GM12872 (cell line): ENCODE data around the gene ITFG1.

Source experiments
- TF ChIP-seq, protein P1 (sequence below): IDR thresholded peaks from 3 replicates; pipeline ENCODE4 v1.5.1; 2011; ENCODE audit warnings: low read depth, mild to moderate bottlenecking, low read length, moderate library complexity; ENCODE audit not compliant: insufficient read depth

The ITFG1 gene

DNA sequence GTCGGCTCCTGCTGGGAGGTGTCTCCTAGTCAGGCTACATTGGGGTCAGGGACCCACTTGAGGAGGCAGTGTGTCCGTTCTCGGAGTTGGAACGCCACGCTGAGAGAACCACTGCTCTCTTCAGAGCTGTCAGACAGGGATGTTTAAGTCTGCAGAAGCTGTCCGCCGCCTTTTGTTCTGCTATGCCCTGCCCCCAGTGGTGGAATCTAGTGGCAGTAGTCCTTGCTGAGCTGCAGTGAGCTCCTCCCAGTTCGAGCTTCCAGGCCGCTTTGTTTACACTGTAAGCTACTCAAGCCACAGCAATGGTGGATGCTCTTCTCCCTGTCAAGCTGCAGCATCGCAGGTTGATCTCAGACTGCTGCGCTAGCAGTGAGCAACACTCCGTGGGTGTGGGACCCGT, 36.0 kb downstream of the ITFG1 start:
- TF ChIP-seq, protein P1, sequence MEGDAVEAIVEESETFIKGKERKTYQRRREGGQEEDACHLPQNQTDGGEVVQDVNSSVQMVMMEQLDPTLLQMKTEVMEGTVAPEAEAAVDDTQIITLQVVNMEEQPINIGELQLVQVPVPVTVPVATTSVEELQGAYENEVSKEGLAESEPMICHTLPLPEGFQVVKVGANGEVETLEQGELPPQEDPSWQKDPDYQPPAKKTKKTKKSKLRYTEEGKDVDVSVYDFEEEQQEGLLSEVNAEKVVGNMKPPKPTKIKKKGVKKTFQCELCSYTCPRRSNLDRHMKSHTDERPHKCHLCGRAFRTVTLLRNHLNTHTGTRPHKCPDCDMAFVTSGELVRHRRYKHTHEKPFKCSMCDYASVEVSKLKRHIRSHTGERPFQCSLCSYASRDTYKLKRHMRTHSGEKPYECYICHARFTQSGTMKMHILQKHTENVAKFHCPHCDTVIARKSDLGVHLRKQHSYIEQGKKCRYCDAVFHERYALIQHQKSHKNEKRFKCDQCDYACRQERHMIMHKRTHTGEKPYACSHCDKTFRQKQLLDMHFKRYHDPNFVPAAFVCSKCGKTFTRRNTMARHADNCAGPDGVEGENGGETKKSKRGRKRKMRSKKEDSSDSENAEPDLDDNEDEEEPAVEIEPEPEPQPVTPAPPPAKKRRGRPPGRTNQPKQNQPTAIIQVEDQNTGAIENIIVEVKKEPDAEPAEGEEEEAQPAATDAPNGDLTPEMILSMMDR: no peak

DNA sequence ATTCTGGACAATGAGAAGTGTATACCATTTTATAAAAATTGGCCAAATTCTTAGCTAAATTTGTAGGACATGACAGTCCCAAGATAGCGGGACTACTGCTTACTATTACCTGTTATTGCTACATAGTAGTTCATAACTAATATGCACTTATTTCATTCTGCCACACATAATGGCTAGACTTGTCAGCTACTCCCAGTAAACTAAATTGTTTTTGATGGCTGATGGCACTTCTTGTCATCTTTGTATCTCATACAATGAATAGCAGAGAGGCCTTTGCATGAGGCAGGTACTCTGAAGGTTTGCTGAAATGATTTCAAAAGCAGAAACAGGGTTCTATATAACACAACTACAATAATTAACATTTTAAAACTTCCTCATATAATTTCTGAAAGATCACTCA, 44.0 kb downstream of the ITFG1 start:
- TF ChIP-seq, protein P1: no peak

DNA sequence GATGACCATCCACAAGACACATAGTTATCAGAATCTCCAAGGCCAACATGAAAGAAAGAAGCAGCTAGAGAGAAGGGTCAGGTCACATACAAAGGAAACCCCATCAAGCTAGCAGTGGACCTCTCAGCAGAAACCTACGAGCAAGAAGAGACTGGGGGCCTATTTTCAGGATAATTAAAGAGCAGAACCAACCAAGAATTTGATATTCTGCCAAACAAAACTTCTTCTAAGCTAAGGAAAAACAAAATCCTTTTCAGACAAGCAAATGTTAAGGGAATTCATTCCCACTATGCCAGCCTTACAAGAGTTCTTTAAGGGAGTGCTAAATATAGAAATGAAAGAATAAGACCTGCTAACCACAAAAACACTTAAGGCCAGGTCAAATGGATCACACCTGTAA, 47.8 kb downstream of the ITFG1 start:
- TF ChIP-seq, protein P1: no peak

DNA sequence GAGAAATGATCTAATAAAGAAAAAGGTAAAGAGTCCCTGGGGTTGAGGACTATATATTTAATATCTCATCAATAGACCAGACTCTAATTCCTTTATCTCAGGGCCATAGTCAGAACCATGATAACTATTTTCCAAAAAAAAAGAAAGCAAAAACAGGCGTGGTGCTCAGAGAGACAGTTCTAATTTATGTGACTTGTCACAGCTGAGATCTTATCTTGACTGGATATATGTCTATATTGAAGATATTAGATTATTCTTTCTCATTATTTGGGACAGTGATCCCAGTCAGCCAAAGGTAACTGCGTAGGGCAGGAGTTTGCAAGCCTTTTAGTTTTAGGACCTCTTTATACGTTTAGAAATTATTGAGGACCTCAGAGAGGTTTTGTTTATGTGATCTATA, 52.4 kb downstream of the ITFG1 start:
- TF ChIP-seq, protein P1: no peak

DNA sequence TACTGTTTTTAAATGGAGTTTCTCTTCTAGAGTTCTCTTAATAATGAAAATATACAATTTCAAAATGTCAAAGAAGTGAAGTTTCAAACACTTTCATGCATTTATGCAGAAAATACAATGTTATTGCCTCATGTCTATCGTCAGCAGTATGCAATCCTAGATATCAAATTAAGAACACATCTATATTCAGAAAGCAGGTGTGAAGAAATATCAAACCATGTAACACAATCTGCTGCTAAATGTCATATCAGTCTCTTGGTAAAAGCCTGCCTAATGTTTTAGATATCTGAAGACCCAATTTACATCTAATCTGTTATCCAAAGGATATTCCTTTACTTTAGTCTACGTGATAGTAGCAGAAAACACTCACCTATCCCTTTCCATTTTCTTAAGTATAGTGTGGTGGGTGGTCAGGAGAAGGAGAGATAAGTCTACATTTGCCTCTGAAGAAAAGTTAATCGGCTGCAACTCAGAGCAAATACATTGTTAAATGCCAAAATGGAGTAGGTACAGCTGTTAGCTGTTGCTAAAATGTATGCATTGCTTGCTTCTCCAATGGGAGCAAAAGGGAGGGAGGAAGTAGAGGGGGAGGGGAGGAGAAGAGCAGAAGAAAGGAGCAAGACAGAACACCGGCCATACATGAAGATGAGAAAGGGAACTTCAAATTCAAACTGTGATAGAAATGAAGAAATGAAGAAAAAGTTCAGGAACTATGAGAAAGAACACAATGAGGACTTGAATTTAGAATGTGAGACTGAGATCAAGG, 64.9 kb downstream of the ITFG1 start:
- TF ChIP-seq, protein P1: no peak

DNA sequence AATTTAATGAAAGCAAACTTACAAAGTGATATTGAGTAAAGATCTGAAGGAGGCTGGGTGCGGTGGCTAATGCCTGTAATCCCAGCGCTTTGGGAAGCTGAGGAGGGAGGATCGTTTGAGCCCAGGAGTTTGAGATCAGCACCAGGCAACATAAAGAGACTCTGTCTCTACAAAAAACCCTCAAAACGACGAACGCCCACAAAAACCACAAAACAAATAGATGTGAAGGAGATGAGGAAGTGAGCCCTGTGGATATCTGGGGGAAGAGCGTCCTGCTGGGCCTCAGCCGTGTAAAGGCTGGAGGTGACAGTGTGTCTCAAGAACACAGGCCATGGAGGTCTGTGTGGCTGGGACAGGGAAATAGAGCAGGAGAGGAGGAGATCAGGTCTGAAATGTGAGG, 68.8 kb downstream of the ITFG1 start:
- TF ChIP-seq, protein P1: no peak

DNA sequence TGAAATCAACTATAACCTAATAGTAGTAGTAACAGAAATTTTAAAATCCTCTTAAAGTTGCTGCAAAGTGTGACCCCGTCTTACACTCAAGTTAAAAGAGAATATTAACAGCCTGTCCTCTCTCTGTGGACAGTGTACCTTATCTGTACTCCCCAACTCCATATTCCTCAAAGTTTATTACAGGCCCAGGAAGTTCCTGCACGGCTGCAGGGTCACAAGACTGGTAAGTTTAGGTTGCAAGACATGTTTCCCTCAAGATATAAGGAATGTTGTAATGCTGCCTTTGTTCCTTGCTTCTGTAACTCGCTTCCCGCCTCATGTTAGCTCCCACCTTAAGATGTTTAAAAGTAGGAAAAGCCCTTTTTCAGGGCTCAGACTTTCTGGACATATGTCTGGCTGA, 72.2 kb downstream of the ITFG1 start:
- TF ChIP-seq, protein P1: no peak
